RWPE1 (cell line): ENCODE results near the gene FAM168B.
"Not testable (repeated sequence)": the region's sequence is repeated elsewhere in the genome, so short reads cannot be mapped to it uniquely, and the experiment has no call there.

Experiments
- CTCF ChIA-PET: fragments of 350-600 bp; sonication (Branson Sonifier 250); formaldehyde crosslinking; extraction: SDS; loops from one replicate; lab custom pipeline; 2021; lab: Yijun Ruan, JAX
- POLR2A ChIA-PET: fragments of 400-600 bp; formaldehyde crosslinking; extraction: SDS; loops from one replicate; lab custom pipeline; 2020; ENCODE audit warnings: antibody characterized with exemption; ENCODE audit not compliant: low non-redundant PET; lab: Yijun Ruan, JAX
- DNase-seq: peaks from one replicate; pipeline ENCODE4 v3.0.0; 2012; ENCODE audit warnings: low spot score
- H3K27ac ChIP-seq: fragments of 450-650 bp; 2 replicates; pipeline ENCODE4 v1.5.1; 2017
- CTCF ChIP-seq: fragments of 450-650 bp; conservative IDR thresholded peaks from 2 replicates; pipeline ENCODE4 v1.5.1; 2017; ENCODE audit warnings: low read depth, mild to moderate bottlenecking

The FAM168B gene

GRCh38 chr2:131115752-131116151, 22.5 kb upstream of the FAM168B start:
- no peak for DNase-seq
- POLR2A ChIA-PET = no interaction called here
- H3K27ac ChIP-seq = no peak overlapping the region
- CTCF ChIA-PET = no interaction called here
- TF ChIP-seq CTCF = no peak

- POLR2A ChIA-PET, DNase-seq, H3K27ac ChIP-seq, CTCF ChIA-PET: not testable (repeated sequence)
These were observed 21.7 kb upstream of the FAM168B start for GRCh38 chr2:131114950-131115349.

GRCh38 chr2:131113566-131114227, 20.4 kb upstream of the FAM168B start:
- DNase-seq = no peak
- CTCF ChIA-PET = no interaction called here
- POLR2A ChIA-PET = no interaction called here
- no peak overlapping the region for H3K27ac ChIP-seq
- TF ChIP-seq CTCF = no peak

- CTCF ChIA-PET = no interaction called here
- TF ChIP-seq CTCF = no peak
- DNase-seq = no peak
- no peak overlapping the region for H3K27ac ChIP-seq
- POLR2A ChIA-PET = no interaction called here
These were observed 19.3 kb upstream of the FAM168B start for GRCh38 chr2:131112529-131112928.

GRCh38 chr2:131105950-131106801, 12.9 kb upstream of the FAM168B start:
- ChIA-PET CTCF (interaction anchor here (0.5 to 0.7 kb wide), 2 partner anchors 13 to 62 kb away, joined by 3 read pairs; partner anchors contain the start of gene FAM168B), POLR2A (no interaction called here)
- H3K27ac ChIP-seq = peak overlapping the region; percentile 96
- TF ChIP-seq CTCF = no peak
- peak; percentile 29 for DNase-seq

GRCh38 chr2:131105156-131105949, 12.1 kb upstream of the FAM168B start, which contains the start of gene PLEKHB2:
PLEKHB2 (plus strand) TSS chr2:131105336; CDS start chr2:131120942, 15,606 bp downstream.
- CTCF ChIA-PET = interaction anchor here (0.7 kb wide), 1 partner anchor 11 kb away, joined by 3 read pairs; no protein-coding TSS in a partner anchor

More at GRCh38 chr2:131105156-131105949, 12.1 kb upstream of the FAM168B start, which contains the start of gene PLEKHB2:
- H3K27ac ChIP-seq = peak within 1 kb of the TSS; percentile 96
- TF ChIP-seq CTCF = no peak
- POLR2A ChIA-PET = interaction anchor here (0.6 kb wide), 1 partner anchor 25 kb away, joined by 3 read pairs; no protein-coding TSS in a partner anchor
- peak; percentile 93 for DNase-seq
